ENCODE data around the gene ZNF664.

Gene ZNF664

DNA sequence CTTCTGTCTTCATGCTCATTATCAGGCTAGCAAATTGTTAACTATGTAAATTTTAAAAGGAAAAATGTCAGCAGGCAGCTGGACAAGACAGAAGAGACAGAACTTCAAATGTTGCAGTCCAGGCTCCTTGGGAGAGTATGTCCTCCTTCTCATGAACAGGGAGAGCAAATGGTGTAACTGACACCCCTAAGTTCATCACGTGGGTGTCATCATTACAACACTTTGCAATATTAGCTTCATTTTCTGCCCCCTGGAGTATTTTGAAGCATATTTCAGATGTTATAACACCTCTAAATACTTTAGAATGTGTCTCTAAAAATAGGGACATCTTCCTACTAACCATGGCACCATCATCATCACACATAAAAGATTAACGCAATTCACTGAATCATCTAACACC, 62.1 kb downstream of the ZNF664 start:
- DNase-seq: no peak

DNA sequence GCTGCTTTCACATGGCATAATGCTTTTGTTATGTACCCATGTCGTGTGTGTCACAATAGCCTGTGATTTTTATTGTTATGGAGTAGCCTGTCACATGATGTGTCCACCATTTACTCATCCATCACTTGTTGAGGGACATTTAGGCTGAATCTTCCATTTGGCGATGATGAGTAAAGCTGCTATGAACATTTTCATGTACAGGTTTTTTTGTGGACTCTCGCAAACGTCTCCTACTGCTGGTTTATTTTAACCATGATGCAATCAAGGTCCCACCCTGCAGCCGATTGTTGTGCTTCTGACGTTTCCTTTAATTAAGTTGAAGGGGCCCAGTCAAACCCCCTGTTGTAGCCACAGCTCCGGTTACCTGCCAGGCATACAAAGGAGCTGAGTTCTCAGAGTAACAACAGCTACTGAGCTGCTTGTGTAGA, 63.2 kb downstream of the ZNF664 start:
- DNase-seq: no peak

DNA sequence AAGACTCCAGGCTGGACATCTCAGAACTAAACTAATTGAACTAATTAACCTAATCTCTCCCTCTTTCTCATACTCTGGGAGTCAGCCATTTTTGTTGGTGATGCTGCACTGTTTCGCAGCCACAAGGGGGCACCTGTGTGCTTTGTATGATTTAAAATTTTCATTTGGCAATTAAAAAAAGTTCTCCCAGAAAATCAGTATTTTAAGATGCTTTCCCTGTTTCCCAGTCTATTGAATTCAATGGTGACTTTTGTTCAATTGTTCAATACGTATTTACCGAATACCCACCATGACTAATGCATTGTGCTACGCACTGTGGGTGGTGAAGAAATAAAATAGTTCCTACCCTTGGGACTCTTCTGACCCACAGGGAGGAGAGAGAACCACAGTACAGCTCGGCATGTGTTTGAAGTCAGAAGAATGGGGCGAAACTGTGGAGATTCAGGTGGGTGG, 63.7 kb downstream of the ZNF664 start:
- DNase-seq: peak; percentile 5

DNA sequence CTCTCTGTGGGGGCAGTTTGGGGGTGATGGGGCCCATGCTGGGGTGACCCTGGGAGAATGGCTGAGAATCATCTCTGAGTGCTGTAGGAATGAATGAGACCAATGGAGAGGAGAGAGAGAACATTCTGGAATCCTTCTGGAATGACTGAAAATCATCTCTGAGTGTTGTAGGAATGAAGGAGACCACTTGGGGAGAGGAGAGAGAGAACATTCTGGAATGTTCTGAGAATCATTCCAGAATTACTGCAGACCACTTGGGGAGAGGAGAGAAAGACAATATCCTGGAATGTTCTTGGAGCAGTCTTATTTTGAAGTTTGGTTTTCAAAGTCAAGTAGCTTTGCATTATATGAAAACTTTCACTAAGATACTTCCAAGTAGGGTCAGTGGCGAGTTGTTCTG, 64.3 kb downstream of the ZNF664 start:
- DNase-seq: no peak

DNA sequence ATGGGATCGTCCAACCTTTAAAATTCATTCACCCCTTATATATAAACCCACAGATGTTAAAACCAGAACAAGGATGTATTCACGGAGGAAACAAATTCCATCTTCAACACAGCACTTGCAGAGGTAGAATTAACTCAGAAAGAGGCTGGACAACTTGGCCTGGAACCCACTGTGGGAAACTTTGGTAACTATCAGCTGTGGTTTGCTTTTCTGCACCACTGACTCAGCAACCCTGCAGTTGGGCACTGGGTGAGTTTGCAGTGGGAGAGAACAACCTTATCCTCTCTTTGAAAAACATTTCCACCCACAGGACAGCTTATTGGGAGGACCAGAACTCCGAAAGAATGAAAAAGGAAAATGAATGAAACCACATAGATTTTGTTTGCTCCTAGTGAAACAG, 66.3 kb downstream of the ZNF664 start:
- no peak for DNase-seq

DNA sequence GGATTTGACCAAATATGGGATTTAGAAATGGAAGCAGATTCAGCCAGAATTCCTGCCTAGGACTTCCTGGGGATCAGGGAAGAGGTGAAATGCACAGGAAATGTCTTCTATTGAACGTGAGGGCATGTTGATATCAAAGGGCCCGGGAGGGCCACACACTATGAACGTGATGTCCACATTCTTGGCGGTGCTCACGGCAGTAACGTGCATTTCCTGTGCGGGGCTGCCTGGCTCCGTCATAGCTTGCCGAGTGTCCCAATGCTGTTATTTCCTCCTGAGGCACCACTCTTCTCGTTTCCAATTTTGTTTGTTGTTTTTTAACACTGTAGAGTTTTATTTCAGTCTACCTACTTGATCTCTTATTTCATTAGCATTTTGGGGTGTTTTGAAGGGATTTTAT, 67.3 kb downstream of the ZNF664 start:
- DNase-seq: no peak

DNA sequence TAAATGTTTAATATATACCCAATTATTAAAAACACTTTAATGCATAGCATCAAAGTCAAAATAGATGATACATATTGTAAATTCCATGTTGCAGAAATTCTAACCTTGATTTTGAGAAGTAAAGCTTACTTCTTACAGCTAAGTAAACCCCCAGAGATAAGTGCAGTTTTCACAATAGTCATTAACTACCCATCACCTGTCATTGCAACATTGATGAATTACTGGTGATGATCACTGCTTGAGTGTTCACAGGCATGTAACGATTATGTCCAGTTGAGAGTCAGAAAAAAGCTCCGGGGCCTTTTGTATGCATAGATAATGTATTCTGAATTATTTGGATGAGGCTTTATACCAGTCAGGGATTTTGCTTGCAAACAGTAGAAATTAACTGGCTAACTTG, 67.7 kb downstream of the ZNF664 start:
- DNase-seq: no peak

DNA sequence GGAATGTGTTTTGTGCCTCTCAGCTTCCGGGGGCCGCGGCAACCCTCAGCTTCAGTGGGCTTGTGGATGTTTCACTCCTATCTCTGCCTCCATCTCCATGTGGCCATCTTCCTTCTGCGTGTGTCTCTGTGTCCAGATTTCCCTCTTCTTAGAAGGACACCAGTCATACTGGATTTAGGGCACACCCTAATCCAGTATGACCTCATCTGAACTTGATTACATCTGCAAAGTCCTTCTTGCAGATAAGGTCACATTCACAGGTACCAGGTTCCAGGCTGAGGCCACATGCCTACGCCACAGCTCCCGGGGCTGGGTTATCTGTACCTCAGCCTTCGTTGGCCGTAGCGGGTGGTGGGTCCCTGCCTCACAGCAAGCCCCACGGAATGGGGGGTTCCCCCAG, 68.9 kb downstream of the ZNF664 start:
- DNase-seq: no peak

DNA sequence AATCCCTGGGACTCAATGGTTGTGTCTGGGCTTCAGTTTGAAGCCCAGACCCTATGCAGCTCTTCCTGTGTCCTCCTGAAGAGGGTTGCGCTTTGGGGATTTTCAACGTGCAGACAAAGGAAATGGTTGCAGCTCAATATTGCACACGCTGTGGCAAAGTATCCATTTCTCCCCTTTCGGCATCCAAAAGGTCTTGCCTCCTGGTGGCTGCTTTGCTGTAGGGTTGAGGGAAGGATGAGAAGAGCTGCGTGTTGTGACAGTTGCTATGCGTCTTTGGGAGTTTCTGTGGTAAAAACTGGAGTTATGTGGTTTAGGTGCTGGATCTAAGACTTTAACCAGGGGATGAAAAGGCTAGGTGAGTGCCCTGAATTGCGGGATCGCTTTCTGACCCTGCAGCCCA, 71.0 kb downstream of the ZNF664 start:
- no peak for DNase-seq

DNA sequence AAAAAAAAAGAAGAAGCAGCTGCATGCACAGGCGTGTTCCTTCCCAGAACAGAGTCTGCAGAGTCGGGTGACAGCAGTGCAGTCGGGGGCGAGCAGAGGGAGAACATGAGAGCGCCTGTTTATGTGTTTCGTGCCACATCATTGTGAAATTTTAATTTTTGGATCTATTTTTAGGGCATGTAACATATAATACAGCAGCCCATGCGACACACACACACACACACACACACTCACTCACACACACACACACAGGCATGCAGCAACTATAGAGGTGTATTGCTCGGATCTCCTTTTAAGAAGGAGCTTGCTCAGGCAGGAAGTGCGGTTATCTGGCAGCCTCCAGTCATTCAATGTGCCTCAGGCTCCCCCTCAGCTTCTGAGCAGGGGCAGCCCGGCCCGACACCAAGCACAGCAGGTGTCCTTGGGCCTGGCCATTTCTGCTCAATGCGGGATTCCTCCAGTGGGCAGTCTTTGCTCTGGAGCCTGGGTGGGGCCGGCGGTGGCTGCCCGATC, 71.8 kb downstream of the ZNF664 start:
- DNase-seq: no peak

DNA sequence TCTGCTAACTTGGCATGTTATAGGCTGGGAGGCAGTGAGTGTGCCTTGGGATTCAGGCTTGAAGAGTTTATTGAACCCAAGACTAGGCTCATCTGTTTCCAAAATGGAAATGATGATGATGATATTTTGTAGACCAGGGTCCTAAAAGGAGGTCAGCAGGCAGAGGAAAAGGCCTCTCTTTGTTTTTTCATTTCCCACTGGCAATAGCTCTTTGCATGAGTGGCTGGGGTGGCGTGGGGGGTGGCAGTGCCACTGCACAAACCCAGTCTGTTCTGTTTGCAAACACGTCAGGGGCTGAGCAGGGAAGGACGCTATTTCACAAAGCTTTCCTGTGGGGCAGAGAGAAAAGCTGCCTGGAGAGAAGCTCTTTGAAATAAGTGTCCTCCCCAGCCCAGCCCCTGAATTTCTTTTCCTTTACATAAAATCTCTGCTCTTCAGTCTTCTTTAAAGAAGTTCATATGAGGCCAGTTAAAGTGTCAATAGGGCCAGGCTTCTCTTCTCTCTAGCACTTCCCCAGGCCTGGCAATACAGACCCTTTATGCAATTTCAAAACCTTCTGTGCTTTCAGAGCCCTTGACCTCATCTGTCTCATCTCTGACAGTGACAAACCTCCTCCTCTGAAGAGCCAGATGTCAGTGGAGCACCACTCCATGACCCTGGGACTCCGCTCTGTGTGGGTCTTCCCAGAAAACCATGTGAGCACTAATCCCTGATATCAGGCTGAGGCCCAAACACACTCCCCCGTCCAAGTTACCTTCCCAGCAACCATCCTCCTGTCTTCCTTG, 72.8 kb downstream of the ZNF664 start:
- no peak for DNase-seq

DNA sequence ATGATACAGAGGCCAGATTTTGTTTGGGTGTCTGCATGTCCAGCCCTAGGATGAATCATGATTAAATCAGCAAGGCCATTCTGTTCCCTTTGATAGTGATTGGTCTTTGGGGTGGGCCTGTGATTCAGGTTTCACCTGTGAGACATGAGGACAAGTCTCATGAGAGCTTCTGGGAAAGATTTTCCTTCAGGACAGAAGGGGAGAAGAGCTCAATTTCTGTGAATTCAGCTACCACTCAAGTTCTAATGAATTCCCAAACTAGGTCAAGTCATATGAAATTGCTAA, 73.4 kb downstream of the ZNF664 start:
- no peak for DNase-seq

DNA sequence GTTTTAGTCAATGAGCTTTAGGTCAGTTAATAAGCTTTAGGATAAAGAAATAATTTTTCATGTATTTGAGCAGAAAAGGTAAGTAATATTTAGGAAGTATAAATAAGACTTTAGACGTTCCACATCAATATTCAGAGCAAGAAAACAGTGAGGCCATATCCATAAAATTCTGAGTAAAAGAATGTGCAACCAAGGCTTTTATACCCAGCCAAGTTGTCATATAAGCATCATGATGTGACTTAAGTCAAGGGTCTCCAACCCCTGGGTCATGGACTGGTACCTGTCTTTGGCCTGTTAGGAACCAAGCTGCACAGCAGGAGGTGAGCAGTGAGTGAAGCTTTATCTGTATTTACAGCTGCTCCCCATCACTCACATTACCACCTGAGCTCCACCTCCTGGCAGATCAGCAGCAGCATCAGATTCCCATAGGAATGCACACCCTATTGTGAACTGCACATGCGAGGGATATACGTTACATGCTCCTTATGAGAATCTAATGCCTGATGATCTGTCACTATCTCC, 74.1 kb downstream of the ZNF664 start:
- no peak for DNase-seq

DNA sequence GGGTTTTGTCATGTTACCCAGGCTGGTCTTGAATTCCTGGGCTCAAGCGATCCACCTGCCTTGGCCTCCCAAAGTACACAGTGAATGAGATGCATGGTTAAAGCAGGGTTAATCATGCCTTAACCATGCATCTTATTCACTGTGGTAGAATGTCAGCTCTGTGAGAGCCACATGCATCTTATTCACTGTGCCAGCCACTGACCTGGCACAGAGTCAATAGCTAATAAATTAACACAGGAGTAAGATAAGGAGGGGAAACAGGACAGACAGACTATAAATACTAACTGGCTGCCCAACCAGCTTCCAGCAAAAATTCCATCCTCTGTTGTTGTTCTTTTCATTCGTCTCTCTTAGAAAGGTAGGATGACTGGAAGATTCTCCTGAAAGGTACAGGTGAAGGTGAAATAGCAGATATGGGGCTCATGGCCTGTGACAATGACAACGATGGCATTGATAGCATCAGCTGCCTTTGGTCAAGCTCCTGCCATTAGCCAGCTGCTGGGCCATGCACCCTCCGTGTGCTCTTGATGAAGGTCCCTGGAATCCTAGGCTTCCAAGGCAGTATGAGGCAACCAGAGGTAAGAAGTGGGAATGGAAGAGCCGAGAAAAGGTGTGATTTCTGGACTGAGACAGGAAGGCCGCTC, 76.6 kb downstream of the ZNF664 start:
- DNase-seq: no peak

DNA sequence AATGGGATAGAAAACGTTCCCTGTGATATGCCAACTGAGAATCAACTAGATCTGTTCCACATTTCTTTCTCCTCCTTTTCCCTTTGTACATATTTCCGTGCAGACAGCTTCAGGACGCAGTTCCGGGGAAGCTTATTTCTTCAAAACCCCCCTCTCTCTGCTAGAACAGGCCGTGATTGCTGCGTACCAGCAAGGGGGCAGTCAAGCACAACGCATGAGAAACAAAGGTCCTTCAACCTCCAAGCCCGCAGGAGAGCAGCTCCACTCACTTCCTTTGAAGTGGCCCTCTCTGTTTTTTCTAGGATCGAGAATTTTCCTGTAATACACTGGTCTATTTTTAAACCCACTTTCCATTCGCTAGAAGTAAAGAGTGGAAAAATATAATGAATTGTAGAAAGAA, 80.8 kb downstream of the ZNF664 start:
- no peak for DNase-seq

DNA sequence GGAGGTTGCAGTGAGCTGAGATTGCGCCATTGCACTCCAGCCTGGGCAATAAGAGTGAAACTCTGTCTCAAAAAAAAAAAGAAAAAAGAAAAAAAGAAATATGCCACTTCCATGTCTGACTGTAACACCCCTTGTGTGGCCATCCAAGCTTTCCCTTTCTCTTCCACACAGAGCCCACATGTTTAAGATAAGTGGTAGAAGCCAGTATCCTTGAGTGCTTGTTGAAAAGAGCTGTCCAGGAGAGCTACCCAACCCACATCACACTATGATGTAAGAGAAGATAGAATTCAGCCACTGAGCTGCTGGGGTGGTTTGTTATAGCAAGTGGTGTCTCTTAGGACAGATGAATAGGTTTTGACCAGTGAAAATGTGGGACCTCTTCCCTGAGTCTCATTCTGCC, 82.1 kb downstream of the ZNF664 start:
- no peak for DNase-seq

DNA sequence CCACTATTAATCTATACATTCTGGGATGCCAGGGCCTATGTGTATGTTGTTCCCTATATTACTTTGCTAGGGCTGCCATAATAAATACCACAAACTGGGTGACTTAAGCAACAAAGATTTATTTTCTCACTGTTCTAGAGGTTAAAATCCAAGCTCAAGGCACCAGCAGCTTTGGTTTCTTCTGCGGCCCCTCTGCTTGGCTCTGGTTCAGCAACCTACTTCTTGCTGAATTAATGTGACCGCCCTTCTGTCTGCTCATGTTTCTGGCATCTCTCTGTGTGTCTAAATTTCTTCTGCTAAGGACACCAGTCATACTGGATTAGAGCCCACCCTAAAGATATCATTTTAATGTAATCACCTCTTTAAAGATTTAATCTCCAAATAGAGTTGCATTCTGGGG, 84.7 kb downstream of the ZNF664 start:
- no peak for DNase-seq

DNA sequence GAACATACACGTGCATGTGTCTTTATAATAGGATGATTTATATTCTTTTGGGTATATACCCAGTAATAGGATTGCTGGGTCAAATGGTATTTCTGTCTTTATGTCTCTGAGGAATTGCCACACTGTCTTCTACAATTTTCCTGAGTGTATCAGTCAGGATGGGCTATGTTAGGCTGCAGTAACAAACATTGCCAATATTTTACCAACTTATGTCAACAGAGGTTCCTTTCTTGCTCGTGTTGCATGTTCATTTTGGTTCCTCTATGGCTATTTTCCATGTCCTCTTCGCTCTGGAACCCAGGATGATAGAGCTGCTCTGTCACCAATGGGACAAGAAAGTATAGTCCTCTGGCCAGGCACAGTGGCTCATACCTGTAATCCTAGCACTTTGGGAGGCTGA, 86.7 kb downstream of the ZNF664 start:
- no peak for DNase-seq
